Spleen (tissue), 7 donors: Measurements from ENCODE around the gene GJB3.

ENCODE experiments used
- POLR2A ChIP-seq, 3 donors: fragments of 450-650 bp; IDR thresholded peaks; one replicate each; pipeline ENCODE4 v1.5.1; 2017; ENCODE audit warnings: antibody characterized with exemption in 3 of 3, mild to moderate bottlenecking in 1 of 3
- POLR2AphosphoS5 ChIP-seq, 3 donors: sonication (generic); formaldehyde crosslinking; IDR thresholded peaks; one replicate each; pipeline ENCODE4 v1.5.1; 2017; ENCODE audit warnings: antibody characterized with exemption in 3 of 3
- TF ChIP-seq, protein P1 (sequence below), 11 experiments: fragments of 200-600 bp in 7 of 11; fragments of 450-650 bp in 4 of 11; sonication (generic) in 4 of 11; IDR thresholded peaks in 8 of 11; conservative IDR thresholded peaks in 3 of 11; 1 replicate in 7 of 11; 2 replicates in 4 of 11; pipeline versions ENCODE4 v1.4.0 to v1.8.0; 2016 to 2021; ENCODE audit warnings: antibody characterized with exemption in 11 of 11, inconsistent platforms in 4 of 11, mild to moderate bottlenecking in 1 of 11
- donor health status: DM: no; HTN: no; CAD: no; lungs with moderate emphysema.
- donor health status: DM: no; HTN: no; CAD: no.
- donor health status: DM: no; HTN: no; CAD: no.

DNA sequence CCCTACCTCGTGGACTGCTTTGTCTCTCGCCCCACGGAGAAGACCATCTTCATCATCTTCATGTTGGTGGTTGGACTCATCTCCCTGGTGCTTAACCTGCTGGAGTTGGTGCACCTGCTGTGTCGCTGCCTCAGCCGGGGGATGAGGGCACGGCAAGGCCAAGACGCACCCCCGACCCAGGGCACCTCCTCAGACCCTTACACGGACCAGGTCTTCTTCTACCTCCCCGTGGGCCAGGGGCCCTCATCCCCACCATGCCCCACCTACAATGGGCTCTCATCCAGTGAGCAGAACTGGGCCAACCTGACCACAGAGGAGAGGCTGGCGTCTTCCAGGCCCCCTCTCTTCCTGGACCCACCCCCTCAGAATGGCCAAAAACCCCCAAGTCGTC lies 13.8 kb downstream of the GJB3 start:
- TF ChIP-seq POLR2A (IDR thresholded peaks at IDR 0.05): no peak
- TF ChIP-seq, protein P1, sequence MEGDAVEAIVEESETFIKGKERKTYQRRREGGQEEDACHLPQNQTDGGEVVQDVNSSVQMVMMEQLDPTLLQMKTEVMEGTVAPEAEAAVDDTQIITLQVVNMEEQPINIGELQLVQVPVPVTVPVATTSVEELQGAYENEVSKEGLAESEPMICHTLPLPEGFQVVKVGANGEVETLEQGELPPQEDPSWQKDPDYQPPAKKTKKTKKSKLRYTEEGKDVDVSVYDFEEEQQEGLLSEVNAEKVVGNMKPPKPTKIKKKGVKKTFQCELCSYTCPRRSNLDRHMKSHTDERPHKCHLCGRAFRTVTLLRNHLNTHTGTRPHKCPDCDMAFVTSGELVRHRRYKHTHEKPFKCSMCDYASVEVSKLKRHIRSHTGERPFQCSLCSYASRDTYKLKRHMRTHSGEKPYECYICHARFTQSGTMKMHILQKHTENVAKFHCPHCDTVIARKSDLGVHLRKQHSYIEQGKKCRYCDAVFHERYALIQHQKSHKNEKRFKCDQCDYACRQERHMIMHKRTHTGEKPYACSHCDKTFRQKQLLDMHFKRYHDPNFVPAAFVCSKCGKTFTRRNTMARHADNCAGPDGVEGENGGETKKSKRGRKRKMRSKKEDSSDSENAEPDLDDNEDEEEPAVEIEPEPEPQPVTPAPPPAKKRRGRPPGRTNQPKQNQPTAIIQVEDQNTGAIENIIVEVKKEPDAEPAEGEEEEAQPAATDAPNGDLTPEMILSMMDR (IDR thresholded peaks at IDR 0.05 in 8 of 11, conservative IDR thresholded peaks at IDR 0.05 in 3 of 11): no peak
- no peak for TF ChIP-seq POLR2AphosphoS5 (IDR thresholded peaks at IDR 0.05)
